ENCODE data around the gene CPEB3.
A peak's percentile ranks its signal among the peaks of the same experiment; 100 is the strongest.
"Not testable (repeated sequence)": the region's sequence is repeated elsewhere in the genome, so short reads cannot be mapped to it uniquely, and the experiment has no call there.

Gene CPEB3

DNA sequence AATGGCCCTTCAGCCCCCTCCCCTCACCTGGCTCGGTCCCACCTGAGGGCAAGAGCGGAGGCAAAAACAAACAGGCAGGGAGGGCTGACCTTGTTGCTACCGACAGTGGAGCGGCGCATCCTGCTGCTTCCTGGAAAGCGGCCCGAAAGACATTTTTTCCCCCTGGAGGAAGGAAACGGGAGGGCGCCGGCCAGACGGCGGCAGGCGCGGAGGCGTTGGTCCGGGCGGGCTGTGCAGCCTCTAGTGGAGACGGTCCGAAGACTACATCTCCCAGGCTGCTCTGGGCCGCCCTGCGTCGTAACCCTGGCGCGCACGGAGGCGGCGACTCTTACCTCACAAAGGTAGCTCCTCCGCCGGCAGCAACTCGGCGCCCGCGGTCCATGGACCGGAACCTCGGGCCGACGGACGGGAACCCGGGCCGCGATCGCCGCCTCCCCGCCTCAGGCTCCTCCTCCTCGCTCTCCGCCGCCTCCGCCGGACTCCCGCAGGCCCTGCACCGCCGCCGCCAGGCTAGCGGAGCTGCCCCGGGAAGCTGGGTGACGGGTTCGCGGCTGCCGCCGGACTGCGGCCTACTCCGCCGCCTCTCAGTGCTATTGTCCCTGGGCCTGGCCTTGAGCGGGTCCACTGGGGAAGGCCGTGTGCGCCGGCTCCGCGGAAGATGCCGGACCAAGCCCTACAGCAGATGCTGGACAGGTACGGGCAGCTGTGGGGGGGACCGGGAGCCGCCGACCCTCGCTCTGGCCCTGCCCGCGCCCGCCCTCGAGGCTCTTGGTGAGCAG lies at the start of gene CPEB3, which contains the start of gene MARCHF5:
Gene CPEB3, minus strand, starts transcription at position 242 of the 779 bp plus-strand sequence. CDS start 50,728 bp downstream, outside the sequence.
Gene MARCHF5, plus strand, starts transcription at position 331 of the 779 bp plus-strand sequence. Its CDS starts 328 bp downstream, at position 659.
- H3K27me3 Mint-ChIP-seq = no peaks in the 10 kb centered on the region
- peak within 1 kb of the TSS; percentile 92 to 95 for H3K4me3 Mint-ChIP-seq
- ATAC-seq = peak; percentile 99
- no peaks in the 10 kb centered on the region for H3K9me3 Mint-ChIP-seq
- H3K4me1 Mint-ChIP-seq = peaks cover 24% of the 10 kb centered on the region
- peak within 1 kb of the TSS; percentile 90 to 97 for H3K27ac Mint-ChIP-seq
- peak; percentile 90 to 96 for DNase-seq

DNA sequence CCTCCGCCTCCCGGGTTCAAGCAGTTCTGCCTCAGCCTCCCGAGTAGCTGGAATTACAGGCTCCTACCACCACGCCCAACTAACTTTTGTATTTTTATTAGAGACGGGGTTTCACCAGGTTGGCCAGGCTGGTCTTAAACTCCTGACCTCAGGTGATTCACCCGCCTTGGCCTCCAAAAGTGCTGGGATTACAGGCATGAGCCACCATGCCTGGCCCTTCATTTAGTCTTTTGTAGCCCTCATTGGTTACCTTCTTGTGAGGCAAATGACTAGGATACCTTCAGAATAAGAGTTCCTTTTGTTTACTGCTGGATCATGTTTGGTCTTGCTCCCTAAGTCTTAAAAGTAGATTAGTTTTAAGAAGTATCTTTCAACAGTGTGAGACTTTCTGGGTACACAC lies 39.0 kb upstream of the CPEB3 start:
- ATAC-seq, H3K27ac Mint-ChIP-seq, DNase-seq, H3K27me3 Mint-ChIP-seq, H3K4me3 Mint-ChIP-seq, H3K9me3 Mint-ChIP-seq: not testable (repeated sequence)
- H3K4me1 Mint-ChIP-seq = peaks cover 11% of the 10 kb centered on the region

DNA sequence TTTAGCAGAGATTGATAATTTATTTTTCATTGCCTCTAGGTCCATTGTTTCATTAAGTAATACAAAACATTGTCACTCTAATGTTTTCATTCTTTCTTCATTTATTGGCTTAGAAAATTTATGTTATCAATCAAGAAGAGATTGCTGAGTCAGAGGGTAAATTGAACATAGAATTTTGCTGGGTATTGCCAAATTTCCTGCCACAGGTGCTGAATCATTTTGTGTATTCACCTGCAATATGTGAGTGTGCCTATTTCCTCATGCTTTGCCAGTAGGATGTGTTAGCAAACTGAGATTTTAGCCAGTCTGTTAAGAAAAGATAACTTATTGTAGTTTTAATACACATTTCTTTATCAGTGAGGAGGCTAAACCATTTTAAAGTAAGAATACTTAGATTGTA lies 38.1 kb upstream of the CPEB3 start:
- no peak for DNase-seq
- ATAC-seq = no peak
- no peaks in the 10 kb centered on the region for H3K9me3 Mint-ChIP-seq
- no peak overlapping the region for H3K27ac Mint-ChIP-seq
- peaks cover 11% of the 10 kb centered on the region for H3K4me1 Mint-ChIP-seq
- H3K27me3 Mint-ChIP-seq = no peaks in the 10 kb centered on the region
- no peak overlapping the region for H3K4me3 Mint-ChIP-seq

- Mint-ChIP-seq H3K27me3 (no peaks in the 10 kb centered on the region), H3K4me1 (peaks cover 16% of the 10 kb centered on the region), H3K9me3 (no peaks in the 10 kb centered on the region), H3K27ac (no peak overlapping the region), H3K4me3 (no peak overlapping the region)
- DNase-seq (no peak), ATAC-seq (no peak)
Observed at GRCh38 chr10:92327445-92328433, 36.9 kb upstream of the CPEB3 start.

DNA sequence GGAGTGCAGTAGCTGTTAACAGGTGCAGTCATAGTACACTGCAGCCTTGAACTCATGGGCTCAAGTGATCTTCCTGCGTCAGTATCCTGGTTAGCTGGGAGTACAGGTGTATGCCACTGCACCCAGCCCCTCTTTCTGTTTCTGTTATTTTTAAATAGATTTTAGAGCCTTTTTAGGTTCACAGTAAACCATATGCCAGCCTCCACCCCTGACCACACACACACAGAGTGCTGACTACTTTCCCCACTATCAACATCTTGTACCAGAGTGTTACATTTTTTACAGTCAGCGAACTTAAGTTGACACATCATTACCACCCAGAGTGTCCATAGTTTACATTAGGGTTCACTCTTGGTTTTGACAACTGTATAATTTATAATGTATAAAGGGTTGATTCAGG lies 32.2 kb upstream of the CPEB3 start:
- H3K27me3 Mint-ChIP-seq = no peaks in the 10 kb centered on the region
- peaks cover 12% of the 10 kb centered on the region for H3K4me1 Mint-ChIP-seq
- H3K4me3 Mint-ChIP-seq = no peak overlapping the region
- no peak for DNase-seq
- ATAC-seq = no peak
- H3K9me3 Mint-ChIP-seq = peaks cover 0 to 5% of the 10 kb centered on the region in 2 donors
- H3K27ac Mint-ChIP-seq = no peak overlapping the region

DNA sequence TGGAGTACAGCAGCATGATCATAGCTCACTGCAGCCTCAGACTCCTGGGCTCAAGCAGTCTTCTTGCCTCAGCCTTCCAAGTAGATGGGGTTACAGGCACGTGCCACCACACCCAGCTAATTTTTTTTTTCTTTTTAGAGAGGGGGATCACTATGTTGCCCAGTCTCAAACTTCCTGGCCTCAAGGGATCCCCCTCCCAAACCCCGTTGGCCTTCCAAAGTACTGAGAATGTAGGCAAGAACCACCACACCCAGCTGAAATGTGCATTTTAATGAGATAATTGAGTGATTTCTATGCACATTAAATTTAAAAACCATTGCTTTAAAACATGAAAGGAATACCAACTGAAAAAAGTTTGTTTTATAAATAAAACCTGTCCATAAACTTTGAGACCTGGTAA lies 25.7 kb upstream of the CPEB3 start:
- peaks cover 0 to 5% of the 10 kb centered on the region in 2 donors for H3K9me3 Mint-ChIP-seq
- no peak overlapping the region for H3K27ac Mint-ChIP-seq
- peaks cover 7% of the 10 kb centered on the region for H3K4me1 Mint-ChIP-seq
- H3K27me3 Mint-ChIP-seq = no peaks in the 10 kb centered on the region
- ATAC-seq (no peak), DNase-seq (no peak)
- H3K4me3 Mint-ChIP-seq = no peak overlapping the region

- DNase-seq (no peak), ATAC-seq (no peak)
- peaks cover 23% of the 10 kb centered on the region for H3K4me1 Mint-ChIP-seq
- no peak overlapping the region for H3K4me3 Mint-ChIP-seq
- H3K9me3 Mint-ChIP-seq = no peaks in the 10 kb centered on the region
- H3K27me3 Mint-ChIP-seq = no peaks in the 10 kb centered on the region
- peak overlapping the region in 1 of 2 donors; percentile 69 for H3K27ac Mint-ChIP-seq
Observed at GRCh38 chr10:92313750-92314149, 22.9 kb upstream of the CPEB3 start.

GRCh38 chr10:92309272-92309671 lies 18.4 kb upstream of the CPEB3 start:
- Mint-ChIP-seq H3K27me3 (no peaks in the 10 kb centered on the region), H3K9me3 (no peaks in the 10 kb centered on the region), H3K4me3 (no peak overlapping the region), H3K4me1 (peaks cover 31% of the 10 kb centered on the region), H3K27ac (no peak overlapping the region)
- ATAC-seq = no peak
- no peak for DNase-seq

GRCh38 chr10:92305133-92306072 lies 14.5 kb upstream of the CPEB3 start:
- DNase-seq = no peak
- no peaks in the 10 kb centered on the region for H3K9me3 Mint-ChIP-seq
- no peak for ATAC-seq
- H3K4me1 Mint-ChIP-seq = peaks cover 37% of the 10 kb centered on the region
- no peaks in the 10 kb centered on the region for H3K27me3 Mint-ChIP-seq
- no peak overlapping the region for H3K4me3 Mint-ChIP-seq
- H3K27ac Mint-ChIP-seq = peak overlapping the region in 1 of 2 donors; percentile 21

- Mint-ChIP-seq H3K27ac (no peak overlapping the region), H3K27me3 (no peaks in the 10 kb centered on the region), H3K4me3 (no peak overlapping the region), H3K9me3 (no peaks in the 10 kb centered on the region), H3K4me1 (peaks cover 41% of the 10 kb centered on the region)
- DNase-seq (no peak), ATAC-seq (no peak)
Observed at GRCh38 chr10:92304061-92304460, 13.2 kb upstream of the CPEB3 start.

DNA sequence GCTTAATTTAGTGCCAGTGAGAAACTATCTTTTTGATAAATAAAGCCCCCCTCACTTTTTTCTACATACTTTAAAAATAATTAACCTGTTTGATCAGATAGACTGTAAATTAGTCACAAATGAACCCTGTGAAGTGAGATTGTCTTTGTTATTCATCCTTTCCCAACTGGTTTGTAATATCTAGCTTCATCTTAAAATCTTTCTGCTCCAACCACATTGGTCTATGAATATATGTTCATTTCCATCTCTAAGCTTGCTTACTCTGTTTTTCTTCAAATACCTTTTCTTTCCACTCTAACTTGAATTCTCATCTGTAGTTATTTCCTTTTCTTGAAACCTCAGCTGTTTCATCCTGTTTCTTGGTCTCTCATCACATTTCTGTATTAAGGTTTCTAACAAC lies 12.2 kb upstream of the CPEB3 start:
- Mint-ChIP-seq H3K4me1 (peaks cover 46% of the 10 kb centered on the region), H3K27ac (peak overlapping the region in 1 of 2 donors; percentile 44), H3K27me3 (no peaks in the 10 kb centered on the region), H3K4me3 (peak overlapping the region in 1 of 2 donors; percentile 7), H3K9me3 (no peaks in the 10 kb centered on the region)
- peak; percentile 55 for ATAC-seq
- DNase-seq = no peak

- no peaks in the 10 kb centered on the region for H3K9me3 Mint-ChIP-seq
- no peaks in the 10 kb centered on the region for H3K27me3 Mint-ChIP-seq
- H3K4me1 Mint-ChIP-seq = peaks cover 49% of the 10 kb centered on the region
- DNase-seq = no peak
- peak overlapping the region in 1 of 2 donors; percentile 36 for H3K27ac Mint-ChIP-seq
- ATAC-seq = no peak
- no peak overlapping the region for H3K4me3 Mint-ChIP-seq
Observed at GRCh38 chr10:92298487-92298886, 7.6 kb upstream of the CPEB3 start.

GRCh38 chr10:92291921-92292845 lies 1.3 kb upstream of the CPEB3 start:
- Mint-ChIP-seq H3K27me3 (no peaks in the 10 kb centered on the region), H3K4me3 (peak overlapping the region; percentile 92 to 95), H3K27ac (peak overlapping the region; percentile 88), H3K4me1 (peaks cover 24% of the 10 kb centered on the region), H3K9me3 (no peaks in the 10 kb centered on the region)
- DNase-seq (peak; percentile 45 to 57), ATAC-seq (no peak)

DNA sequence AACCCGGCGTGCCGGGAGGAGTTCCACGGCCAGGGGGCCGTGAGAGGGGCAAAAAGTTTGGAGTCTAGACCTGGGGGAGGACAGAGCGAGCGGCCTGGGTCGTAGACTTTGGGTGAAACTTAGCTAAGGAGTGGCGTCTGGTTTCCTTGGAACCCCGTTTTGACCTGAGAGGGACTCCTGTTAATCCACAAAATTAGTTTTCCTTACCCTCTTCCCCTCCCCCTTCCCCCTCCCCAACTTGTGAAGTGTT lies 663 bp upstream of the CPEB3 start:
- DNase-seq (no peak), ATAC-seq (peak; percentile 27)
- Mint-ChIP-seq H3K27me3 (no peaks in the 10 kb centered on the region), H3K27ac (peak overlapping the region; percentile 88 to 97), H3K4me3 (peak overlapping the region; percentile 92 to 95), H3K4me1 (peaks cover 24% of the 10 kb centered on the region), H3K9me3 (no peaks in the 10 kb centered on the region)
